Choroid plexus epithelial cell (primary cell): Measurements from ENCODE around the gene PARD3.

Experiments
- DNase-seq: peaks from one replicate; pipeline ENCODE4 v3.0.0-alpha.2; 2010; ENCODE audit warnings: low read depth
- H3K4me3 ChIP-seq: 2 replicates; pipeline ENCODE4 v1.5.1; 2011; ENCODE audit warnings: low read depth, mild to moderate bottlenecking, control low read depth, low read length, moderate library complexity
- CTCF ChIP-seq: conservative IDR thresholded peaks from 2 replicates; pipeline ENCODE4 v1.5.1; 2011; ENCODE audit warnings: low read depth, mild to moderate bottlenecking, control low read depth, inconsistent platforms, low read length, moderate library complexity

The PARD3 gene

GRCh38 chr10:34596351-34596750 lies 218.7 kb downstream of the PARD3 start:
- DNase-seq: no peak
- no peak for TF ChIP-seq CTCF
- no peak overlapping the region for H3K4me3 ChIP-seq

- TF ChIP-seq CTCF: no peak
- no peak for DNase-seq
- H3K4me3 ChIP-seq: no peak overlapping the region
Measured at GRCh38 chr10:34593930-34594329, 221.2 kb downstream of the PARD3 start.

GRCh38 chr10:34593374-34593890 lies 221.7 kb downstream of the PARD3 start:
- DNase-seq: no peak
- TF ChIP-seq CTCF: no peak
- H3K4me3 ChIP-seq: no peak overlapping the region

- no peak for TF ChIP-seq CTCF
- DNase-seq: no peak
- H3K4me3 ChIP-seq: no peak overlapping the region
Measured at GRCh38 chr10:34590793-34591192, 224.3 kb downstream of the PARD3 start.

GRCh38 chr10:34589275-34589674 lies 225.8 kb downstream of the PARD3 start:
- no peak overlapping the region for H3K4me3 ChIP-seq
- no peak for TF ChIP-seq CTCF
- no peak for DNase-seq

GRCh38 chr10:34587680-34588019 lies 227.4 kb downstream of the PARD3 start:
- no peak for TF ChIP-seq CTCF
- no peak for DNase-seq
- no peak overlapping the region for H3K4me3 ChIP-seq

- DNase-seq: no peak
Measured at GRCh38 chr10:34587002-34587679, 228.0 kb downstream of the PARD3 start.

More at GRCh38 chr10:34587002-34587679, 228.0 kb downstream of the PARD3 start:
- H3K4me3 ChIP-seq: no peak overlapping the region
- TF ChIP-seq CTCF: no peak
